GM19395 (cell line): ENCODE measurements around the gene CDC123.
"Not testable (repeated sequence)": the region's sequence is repeated elsewhere in the genome, so short reads cannot be mapped to it uniquely, and the experiment has no call there.

Experiments
- ATAC-seq: cut with Tn5 transposase; IDR thresholded peaks from one replicate; pipeline ENCODE4 v1.9.1; 2021; ENCODE audit warnings: mild to moderate bottlenecking, moderate library complexity; ENCODE audit not compliant: unreplicated experiment

CDC123 gene

DNA sequence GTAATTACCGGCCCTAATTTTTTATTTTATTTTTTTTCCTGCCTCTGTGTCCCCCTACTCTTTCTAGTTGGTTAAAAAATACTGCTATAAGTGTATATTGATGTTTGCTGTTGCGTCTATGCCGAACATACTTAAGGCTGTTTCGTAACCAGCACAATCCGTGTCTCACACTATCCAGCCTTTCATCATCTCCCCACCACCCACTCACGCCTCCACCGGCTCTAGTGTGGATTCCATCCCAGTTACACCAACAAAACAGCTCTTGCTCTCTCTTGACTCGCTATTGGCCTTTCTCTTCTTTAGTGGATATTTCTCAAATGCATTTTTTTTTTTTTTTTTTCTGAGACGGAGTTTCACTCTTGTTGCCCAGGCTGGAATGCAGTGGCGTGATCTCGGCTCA lies 83.3 kb downstream of the CDC123 start:
- ATAC-seq: no peak

DNA sequence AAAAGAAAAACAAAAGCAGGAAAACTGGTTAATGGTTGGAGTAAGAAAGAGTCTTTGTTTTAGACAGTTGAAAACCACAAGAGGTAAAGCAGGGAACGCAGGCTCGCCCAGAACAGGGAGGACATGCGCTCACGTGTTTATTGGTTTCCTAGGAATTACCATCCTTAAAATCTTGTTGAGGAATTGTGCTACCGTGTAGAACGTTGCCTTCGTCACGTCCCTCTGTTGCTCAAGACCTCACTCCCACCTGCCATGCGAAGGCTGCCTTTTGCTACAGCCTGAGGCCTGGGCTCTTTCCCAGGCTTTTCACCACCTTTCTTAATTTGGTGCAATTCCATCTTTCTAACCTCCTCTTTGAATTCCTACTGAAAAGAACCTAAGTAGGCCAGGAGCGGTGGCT lies 91.8 kb downstream of the CDC123 start:
- ATAC-seq: no peak

DNA sequence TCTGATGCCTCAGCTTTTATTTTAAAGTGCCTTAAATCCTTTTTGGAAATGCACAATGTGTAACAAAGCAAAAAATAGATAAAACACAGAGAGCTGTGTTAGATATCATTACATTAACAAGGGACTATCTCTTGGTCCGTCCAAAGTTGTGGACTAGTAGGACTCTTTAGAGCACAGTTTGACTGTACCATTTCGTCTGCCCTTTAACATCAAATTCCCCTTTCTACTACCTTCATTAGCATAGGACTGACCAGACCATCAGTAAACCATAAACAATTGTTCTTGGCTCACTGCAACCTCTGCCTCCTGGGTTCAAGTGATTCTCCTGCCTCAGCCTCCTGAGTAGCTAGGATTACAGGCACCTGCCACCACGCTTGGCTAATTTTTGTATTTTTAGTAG lies 101.8 kb downstream of the CDC123 start:
- not testable (repeated sequence) for ATAC-seq

DNA sequence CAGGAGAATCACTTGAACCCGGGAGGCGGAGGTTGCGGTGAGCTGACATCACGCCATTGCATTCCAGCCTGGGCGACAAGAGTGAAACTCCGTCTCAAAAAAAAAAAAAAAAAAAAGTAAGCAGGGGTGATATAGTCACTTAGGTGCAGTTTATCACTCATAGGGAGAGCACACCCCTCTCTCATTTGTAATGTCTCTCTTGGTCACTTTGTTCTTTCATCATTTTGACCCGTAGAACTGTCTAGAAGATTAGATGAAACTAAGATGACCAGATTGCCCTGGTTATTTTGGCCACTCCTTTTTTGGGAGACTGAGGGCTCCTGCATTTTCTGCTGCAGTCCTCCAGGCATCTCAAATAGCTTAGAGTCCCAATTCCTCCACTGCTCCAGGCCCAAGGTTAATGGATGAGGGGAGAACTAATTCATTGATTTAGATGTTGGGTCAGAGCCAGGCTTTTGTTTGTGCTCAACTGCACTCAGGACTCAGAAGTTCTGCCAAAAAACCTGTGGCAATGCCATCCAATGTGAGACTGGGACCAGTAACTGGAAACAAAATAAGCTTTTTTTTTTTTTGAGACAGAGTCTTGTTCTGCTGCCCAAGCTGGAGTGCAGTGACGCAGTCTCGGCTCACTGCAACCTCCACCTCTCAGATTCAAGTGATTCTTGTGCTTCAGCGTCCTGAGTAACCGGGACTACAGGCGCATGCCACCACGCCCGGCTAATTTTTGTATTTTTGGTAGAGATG lies 103.4 kb downstream of the CDC123 start:
- no peak for ATAC-seq
